ENCODE results near the gene STKLD1. TPM values are rescaled to one million over a fixed set of nuclear protein-coding genes. Genes with fewer than 3 reads are reported as not detected.

Gene STKLD1
- total and polyA plus RNA-seq, 8 donors = 0.82 to 6.1 (median 3.4) TPM

GRCh38 chr9:133385452-133385851 is 9.3 kb downstream of the STKLD1 start:
- DNase-seq (no peak), ATAC-seq (no peak)
- TF ChIP-seq CTCF (IDR thresholded peaks at IDR 0.05) = no peak
- Histone ChIP-seq H3K27me3 (peaks cover 0 to 3% of the 10 kb centered on the region in 2 donors), H3K27ac (no peak overlapping the region), H3K4me1 (no peaks in the 10 kb centered on the region), H3K4me3 (no peak overlapping the region), H3K36me3 (no peaks in the 10 kb centered on the region), H3K9me3 (no peaks in the 10 kb centered on the region)
- intact Hi-C loops (cut with DNase I) = no loop called here

GRCh38 chr9:133386338-133386737 is 10.2 kb downstream of the STKLD1 start:
- Histone ChIP-seq H3K27me3 (peaks cover 0 to 8% of the 10 kb centered on the region in 2 donors), H3K4me1 (no peaks in the 10 kb centered on the region), H3K36me3 (no peaks in the 10 kb centered on the region), H3K27ac (no peak overlapping the region), H3K9me3 (no peaks in the 10 kb centered on the region), H3K4me3 (no peak overlapping the region)
- intact Hi-C loops (cut with DNase I) = no loop called here
- ATAC-seq = no peak
- DNase-seq = peak in 1 of 4 donors; percentile 50
- TF ChIP-seq CTCF (IDR thresholded peaks at IDR 0.05) = no peak

- DNase-seq (no peak), ATAC-seq (no peak)
- intact Hi-C loops (cut with DNase I) = no loop called here
- TF ChIP-seq CTCF (IDR thresholded peaks at IDR 0.05) = no peak
- H3K4me3 ChIP-seq = no peak overlapping the region
- no peaks in the 10 kb centered on the region for H3K36me3 ChIP-seq
- H3K27me3 ChIP-seq = peaks cover 0 to 8% of the 10 kb centered on the region in 2 donors
- no peaks in the 10 kb centered on the region for H3K4me1 ChIP-seq
- H3K27ac ChIP-seq = no peak overlapping the region
- H3K9me3 ChIP-seq = no peaks in the 10 kb centered on the region
Observed at GRCh38 chr9:133387680-133388079, 11.5 kb downstream of the STKLD1 start.

GRCh38 chr9:133389025-133389557 is 12.9 kb downstream of the STKLD1 start:
- no peak overlapping the region for H3K4me3 ChIP-seq
- H3K27me3 ChIP-seq = peaks cover 0 to 14% of the 10 kb centered on the region in 2 donors
- no peaks in the 10 kb centered on the region for H3K36me3 ChIP-seq
- no peak overlapping the region for H3K27ac ChIP-seq
- no peaks in the 10 kb centered on the region for H3K4me1 ChIP-seq
- TF ChIP-seq CTCF (IDR thresholded peaks at IDR 0.05) = no peak
- DNase-seq (peak in 1 of 4 donors; percentile 45), ATAC-seq (no peak)
- intact Hi-C loops (cut with DNase I) = no loop called here
- H3K9me3 ChIP-seq = no peaks in the 10 kb centered on the region

GRCh38 chr9:133389562-133389961 is 13.4 kb downstream of the STKLD1 start:
- ATAC-seq (no peak), DNase-seq (peak in 1 of 4 donors; percentile 49)
- intact Hi-C loops (cut with DNase I) = no loop called here
- no peaks in the 10 kb centered on the region for H3K9me3 ChIP-seq
- no peak for TF ChIP-seq CTCF (IDR thresholded peaks at IDR 0.05)
- H3K4me1 ChIP-seq = no peaks in the 10 kb centered on the region
- peaks cover 0 to 18% of the 10 kb centered on the region in 2 donors for H3K27me3 ChIP-seq
- H3K4me3 ChIP-seq = no peak overlapping the region
- no peaks in the 10 kb centered on the region for H3K36me3 ChIP-seq
- H3K27ac ChIP-seq = no peak overlapping the region
